NCI-H2196 treated with DMSO at 0.1 percent for 48 hours (cell line): ENCODE measurements around the gene CCN2.
"Not testable (repeated sequence)": the region's sequence is repeated elsewhere in the genome, so short reads cannot be mapped to it uniquely, and the experiment has no call there.

Experiments used
- DNase-seq: peaks from one replicate; lab custom pipeline; 2025; ENCODE audit not compliant: unreplicated experiment; lab: John Stamatoyannopoulos, UW

CCN2 gene

GRCh38 chr6:131945971-131946370 lies 5.2 kb downstream of the CCN2 start:
- DNase-seq, result no peak

- no peak for DNase-seq
These were observed 13.2 kb downstream of the CCN2 start for GRCh38 chr6:131937703-131938631.

GRCh38 chr6:131937226-131937625 lies 13.9 kb downstream of the CCN2 start:
- no peak for DNase-seq

GRCh38 chr6:131936156-131936555 lies 15.0 kb downstream of the CCN2 start:
- DNase-seq, result no peak

GRCh38 chr6:131931063-131931750 lies 20.0 kb downstream of the CCN2 start:
- DNase-seq, result no peak

GRCh38 chr6:131929976-131930375 lies 21.2 kb downstream of the CCN2 start:
- DNase-seq, result no peak

- no peak for DNase-seq
These were observed 21.9 kb downstream of the CCN2 start for GRCh38 chr6:131929264-131929663.

- no peak for DNase-seq
These were observed 26.2 kb downstream of the CCN2 start for GRCh38 chr6:131924881-131925474.

- peak; percentile 20 for DNase-seq
These were observed 27.8 kb downstream of the CCN2 start for GRCh38 chr6:131923356-131923755.

- no peak for DNase-seq
These were observed 30.5 kb downstream of the CCN2 start for GRCh38 chr6:131920656-131921055.

GRCh38 chr6:131918650-131919355 lies 32.4 kb downstream of the CCN2 start:
- no peak for DNase-seq

- no peak for DNase-seq
These were observed 33.2 kb downstream of the CCN2 start for GRCh38 chr6:131917763-131918649.

- no peak for DNase-seq
These were observed 33.9 kb downstream of the CCN2 start for GRCh38 chr6:131917318-131917717.

- DNase-seq, result no peak
These were observed 34.3 kb downstream of the CCN2 start for GRCh38 chr6:131916847-131917246.

GRCh38 chr6:131916091-131916796 lies 34.9 kb downstream of the CCN2 start:
- DNase-seq, result not testable (repeated sequence)

GRCh38 chr6:131914967-131915751 lies 36.0 kb downstream of the CCN2 start:
- DNase-seq, result peak; percentile 4

GRCh38 chr6:131914234-131914633 lies 36.9 kb downstream of the CCN2 start:
- DNase-seq, result no peak

- DNase-seq, result no peak
These were observed 39.2 kb downstream of the CCN2 start for GRCh38 chr6:131911951-131912350.

GRCh38 chr6:131910956-131911355 lies 40.2 kb downstream of the CCN2 start:
- DNase-seq, result no peak
